ENCODE measurements around the gene TRIO.
"Not testable (repeated sequence)": the region's sequence is repeated elsewhere in the genome, so short reads cannot be mapped to it uniquely, and the experiment has no call there.

TRIO gene

GRCh38 chr5:14142827-14143545, at the start of gene TRIO:
Gene TRIO (plus strand): TSS chr5:14143342. CDS start chr5:14143726, 384 bp downstream.
- peak; percentile 93 to 94 for DNase-seq (ENCODE audit: low read depth in 2 of 2)
- TF ChIP-seq CTCF (IDR thresholded peaks at IDR 0.05; ENCODE audit: low read depth, low read length): peak; percentile 13
- peak within 1 kb of the TSS; percentile 94 to 97 for H3K4me3 ChIP-seq (replicated peaks in 1 of 2; ENCODE audit: low read depth in 2 of 2, low read length in 2 of 2)

GRCh38 chr5:14097380-14097779, 45.8 kb upstream of the TRIO start:
- peak in 1 of 2 donors; percentile 35 for DNase-seq (ENCODE audit: low read depth in 2 of 2)
- not testable (repeated sequence) for H3K4me3 ChIP-seq (replicated peaks in 1 of 2; ENCODE audit: low read depth in 2 of 2, low read length in 2 of 2)

- peak; percentile 38 to 87 for DNase-seq (ENCODE audit: low read depth in 2 of 2)
- no peak overlapping the region for H3K4me3 ChIP-seq (replicated peaks in 1 of 2; ENCODE audit: low read depth in 2 of 2, low read length in 2 of 2)
- TF ChIP-seq CTCF (IDR thresholded peaks at IDR 0.05; ENCODE audit: low read depth, low read length): no peak
Measured at GRCh38 chr5:14097998-14098471, 45.1 kb upstream of the TRIO start.

GRCh38 chr5:14100281-14100680, 42.9 kb upstream of the TRIO start:
- no peak overlapping the region for H3K4me3 ChIP-seq (replicated peaks in 1 of 2; ENCODE audit: low read depth in 2 of 2, low read length in 2 of 2)
- no peak for DNase-seq (ENCODE audit: low read depth in 2 of 2)
- no peak for TF ChIP-seq CTCF (IDR thresholded peaks at IDR 0.05; ENCODE audit: low read depth, low read length)

GRCh38 chr5:14101922-14102321, 41.2 kb upstream of the TRIO start:
- DNase-seq (ENCODE audit: low read depth in 2 of 2): no peak
- H3K4me3 ChIP-seq (replicated peaks in 1 of 2; ENCODE audit: low read depth in 2 of 2, low read length in 2 of 2): no peak overlapping the region
- TF ChIP-seq CTCF (IDR thresholded peaks at IDR 0.05; ENCODE audit: low read depth, low read length): no peak

- no peak for DNase-seq (ENCODE audit: low read depth in 2 of 2)
- no peak overlapping the region for H3K4me3 ChIP-seq (replicated peaks in 1 of 2; ENCODE audit: low read depth in 2 of 2, low read length in 2 of 2)
- TF ChIP-seq CTCF (IDR thresholded peaks at IDR 0.05; ENCODE audit: low read depth, low read length): no peak
Measured at GRCh38 chr5:14102666-14103065, 40.5 kb upstream of the TRIO start.

GRCh38 chr5:14105718-14106410, 37.3 kb upstream of the TRIO start:
- no peak for TF ChIP-seq CTCF (IDR thresholded peaks at IDR 0.05; ENCODE audit: low read depth, low read length)
- H3K4me3 ChIP-seq (replicated peaks in 1 of 2; ENCODE audit: low read depth in 2 of 2, low read length in 2 of 2): no peak overlapping the region
- DNase-seq (ENCODE audit: low read depth in 2 of 2): peak; percentile 77 to 94

Measured in cardiac fibroblast (primary cell).